Body of pancreas (tissue), 4 donors: ENCODE results near the gene C4orf51.

Experiments
- CTCF ChIP-seq, 7 experiments: fragments of 450-650 bp in 4 of 7; fragments of 200-600 bp in 3 of 7; sonication (generic) in 3 of 7; IDR thresholded peaks; one replicate each; pipeline ENCODE4 v1.5.1; 2016 to 2019; ENCODE audit warnings: antibody characterized with exemption in 7 of 7
- POLR2A ChIP-seq, 3 donors: fragments of 450-650 bp; IDR thresholded peaks; one replicate each; pipeline ENCODE4 v1.6.1; 2016; ENCODE audit warnings: antibody characterized with exemption in 3 of 3, mild to moderate bottlenecking in 2 of 3

DNA sequence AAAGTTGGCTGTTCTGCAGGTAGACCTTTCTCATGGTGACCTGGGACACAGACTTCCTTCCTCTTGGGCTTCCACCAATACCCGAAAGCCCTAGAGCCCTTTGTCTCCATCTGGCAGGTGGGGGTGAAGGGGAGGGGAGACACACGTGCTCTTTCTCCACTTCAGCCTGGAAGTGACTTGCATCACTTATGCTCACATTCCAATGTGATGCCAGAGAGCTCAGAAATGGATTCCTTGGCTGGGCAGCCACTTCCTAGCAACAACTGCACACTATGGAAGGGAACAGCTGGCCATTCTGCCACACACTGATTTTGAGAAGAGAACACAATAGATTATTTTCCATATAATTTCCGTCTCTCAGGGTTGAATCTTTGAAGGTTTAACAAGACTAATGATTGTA lies 36.3 kb downstream of the C4orf51 start:
- no peak for TF ChIP-seq CTCF (IDR thresholded peaks at IDR 0.05)
- TF ChIP-seq POLR2A (IDR thresholded peaks at IDR 0.05): no peak
